ENCODE measurements around the gene ANKRD9. TPM values are rescaled to one million over a fixed set of nuclear protein-coding genes. Genes with fewer than 3 reads are reported as not detected.
A peak's percentile ranks its signal among the peaks of the same experiment; 100 is the strongest.

Gene ANKRD9
- total RNA-seq, 2 donors from 2014 or later = 6.0 to 6.9 TPM

DNA sequence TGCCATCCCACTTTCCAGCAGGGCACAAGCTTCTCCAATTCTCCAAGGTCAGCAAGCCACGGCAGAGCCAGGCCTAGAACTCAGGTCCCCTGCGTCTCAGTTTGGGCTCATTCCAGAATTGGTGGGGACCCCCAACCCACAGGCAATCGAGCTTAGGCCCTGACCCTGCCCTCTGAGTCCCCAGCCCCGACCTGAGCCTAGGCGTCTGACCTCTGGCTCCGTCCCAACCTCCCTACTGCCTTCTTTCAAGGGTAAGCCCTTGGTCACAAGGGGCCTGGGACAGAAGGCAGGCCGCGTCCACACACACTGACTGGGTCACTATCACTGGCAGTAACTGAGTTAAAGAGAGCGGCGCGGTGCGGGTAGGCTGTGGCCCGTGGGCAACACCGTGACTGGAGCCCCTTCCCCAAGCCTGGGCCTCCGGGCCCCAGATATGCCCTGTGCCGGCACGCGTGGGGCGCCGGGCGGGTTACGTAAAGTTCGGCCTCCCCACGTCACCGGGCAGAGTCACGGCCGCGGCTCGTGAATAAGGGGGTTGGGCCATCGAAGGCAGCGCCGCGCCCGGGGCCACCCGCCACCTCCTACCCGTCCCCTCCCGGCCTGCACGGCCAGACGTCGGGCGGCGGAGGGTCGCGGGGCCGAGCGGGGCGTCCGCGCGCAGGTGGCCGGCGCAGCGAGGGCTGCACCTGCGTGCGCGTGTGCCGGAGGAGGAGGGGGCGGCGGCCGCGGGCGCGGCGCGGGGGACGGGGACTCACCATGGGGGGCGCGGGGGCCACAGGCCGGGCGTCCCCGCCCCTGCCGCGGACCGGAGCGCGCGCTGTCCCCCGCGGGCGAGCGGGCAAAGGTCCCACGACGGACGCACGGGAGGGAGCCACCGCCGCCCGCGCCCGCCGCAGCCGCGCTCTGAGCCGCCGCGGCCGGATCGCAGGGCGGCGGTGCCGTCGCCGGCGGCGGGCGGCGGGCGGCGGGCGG, 516 bp downstream of the ANKRD9 start:
- Mint-ChIP-seq H3K27ac (no peak overlapping the region), H3K4me1 (no peaks in the 10 kb centered on the region), H3K36me3 (ENCODE audit: low read depth) (no peaks in the 10 kb centered on the region), H3K9me3 (no peaks in the 10 kb centered on the region), H3K4me3 (peak overlapping the region; percentile 74), H3K27me3 (no peaks in the 10 kb centered on the region)
- peak; percentile 12 for ATAC-seq (replicated peaks)

GRCh38 chr14:102508410-102508773, 1.2 kb downstream of the ANKRD9 start:
- Mint-ChIP-seq H3K27me3 (no peaks in the 10 kb centered on the region), H3K9me3 (no peaks in the 10 kb centered on the region), H3K27ac (no peak overlapping the region), H3K4me3 (peak overlapping the region; percentile 59), H3K36me3 (ENCODE audit: low read depth) (no peaks in the 10 kb centered on the region), H3K4me1 (peaks cover 3% of the 10 kb centered on the region)
- ATAC-seq (replicated peaks) = no peak

GRCh38 chr14:102507857-102508312, 1.7 kb downstream of the ANKRD9 start:
- Mint-ChIP-seq H3K9me3 (no peaks in the 10 kb centered on the region), H3K4me1 (peaks cover 3% of the 10 kb centered on the region), H3K27me3 (no peaks in the 10 kb centered on the region), H3K27ac (no peak overlapping the region), H3K4me3 (peak overlapping the region; percentile 59), H3K36me3 (ENCODE audit: low read depth) (no peaks in the 10 kb centered on the region)
- ATAC-seq (replicated peaks) = no peak

DNA sequence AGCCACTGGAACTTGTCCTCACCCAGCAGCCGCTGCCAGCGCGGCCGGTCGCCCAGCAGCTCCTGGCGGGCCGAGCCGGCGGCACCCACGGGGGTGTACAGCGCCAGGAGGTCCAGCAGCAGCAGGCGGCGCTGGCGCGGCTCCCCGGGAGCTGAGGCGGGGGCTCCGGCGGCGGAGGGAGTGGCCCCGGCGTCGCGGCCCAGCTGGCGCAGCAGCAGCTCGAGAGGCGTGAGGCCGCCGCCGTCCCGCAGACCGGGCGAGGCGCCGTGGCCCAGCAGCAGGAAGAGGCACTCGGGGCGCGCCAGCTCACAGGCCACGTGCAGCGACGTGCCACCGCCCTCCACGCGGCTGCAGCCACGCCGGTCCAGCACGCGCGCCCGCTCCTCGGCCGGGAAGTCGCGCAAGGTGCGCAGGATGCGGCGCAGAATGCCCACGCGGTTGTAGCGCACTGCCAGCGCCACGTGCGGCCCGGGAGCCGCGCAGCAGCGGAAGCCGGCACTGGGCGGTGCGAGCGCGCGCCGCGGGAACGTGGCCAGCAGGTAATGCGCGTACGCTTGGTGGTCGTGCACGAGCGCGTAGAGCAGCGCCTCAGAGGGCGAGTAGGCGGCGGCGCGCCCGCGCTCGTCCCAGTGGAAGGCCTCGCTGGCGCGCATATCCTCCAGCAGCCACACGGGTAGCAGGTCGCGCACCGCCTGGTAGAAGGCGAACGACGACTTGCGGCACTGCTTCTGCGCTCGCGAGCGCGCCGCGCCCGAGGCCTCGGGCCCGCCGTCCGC, 2.3 kb downstream of the ANKRD9 start:
- Mint-ChIP-seq H3K4me1 (peaks cover 3% of the 10 kb centered on the region), H3K27me3 (no peaks in the 10 kb centered on the region), H3K9me3 (no peaks in the 10 kb centered on the region), H3K36me3 (ENCODE audit: low read depth) (no peaks in the 10 kb centered on the region), H3K4me3 (no peak overlapping the region), H3K27ac (no peak overlapping the region)
- no peak for ATAC-seq (replicated peaks)

DNA sequence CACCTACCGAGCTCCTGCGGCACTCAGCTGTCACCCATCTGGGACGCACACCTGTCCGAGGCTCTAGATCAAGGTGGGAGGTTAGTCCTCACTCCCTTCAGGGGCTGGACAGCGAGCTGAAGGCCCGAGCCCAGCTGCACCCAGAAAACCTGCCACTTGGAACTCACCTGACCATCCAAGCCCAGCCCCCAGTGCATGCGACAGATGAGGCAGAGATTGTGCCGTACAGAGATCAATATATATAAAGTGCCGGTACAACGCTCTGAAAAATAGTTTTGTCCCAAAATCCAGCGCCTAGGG, 3.0 kb downstream of the ANKRD9 start:
- ATAC-seq (replicated peaks) = no peak
- Mint-ChIP-seq H3K27me3 (no peaks in the 10 kb centered on the region), H3K4me3 (no peak overlapping the region), H3K36me3 (ENCODE audit: low read depth) (no peaks in the 10 kb centered on the region), H3K27ac (no peak overlapping the region), H3K4me1 (peaks cover 3% of the 10 kb centered on the region), H3K9me3 (no peaks in the 10 kb centered on the region)

DNA sequence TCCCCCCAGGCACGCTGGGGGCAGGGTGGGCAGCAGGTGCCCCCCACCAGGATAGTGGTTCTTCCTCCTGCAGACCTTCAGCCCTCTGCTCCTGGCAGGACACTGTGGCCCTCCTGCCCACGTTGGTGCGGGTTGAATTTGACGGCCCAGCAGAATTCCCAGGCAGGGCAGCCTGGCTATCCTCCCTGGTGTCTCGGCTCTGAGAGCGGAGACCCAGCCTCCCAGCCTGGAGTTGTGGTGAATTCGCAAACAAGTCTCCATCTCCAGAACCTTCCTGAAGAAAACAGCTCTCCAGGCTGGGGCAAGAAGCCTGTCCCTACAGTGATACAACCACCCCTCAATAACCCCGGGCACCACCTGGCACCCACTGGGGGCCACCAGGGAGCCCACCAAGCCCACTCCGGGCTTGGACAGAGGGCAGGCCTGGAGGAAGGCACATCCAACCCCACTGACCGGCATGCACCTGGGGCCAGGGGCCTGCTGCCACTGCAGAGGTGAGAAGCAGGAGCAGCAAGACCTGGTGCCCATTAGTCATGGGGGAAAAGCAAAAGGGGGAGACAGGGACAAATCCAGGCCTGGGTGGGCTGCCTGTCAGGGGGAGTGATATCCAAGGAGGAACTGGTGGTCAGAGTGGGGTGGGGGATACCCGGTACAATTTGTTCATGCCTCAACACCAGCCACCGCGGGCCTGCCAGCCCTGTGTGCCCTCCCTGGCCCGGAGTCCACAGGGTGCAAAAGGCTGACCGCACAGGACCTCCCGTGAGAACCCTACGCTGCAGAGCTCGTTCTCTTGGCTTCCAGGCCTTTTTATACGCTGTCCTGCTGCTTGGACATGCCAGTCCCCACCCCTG, 3.6 kb downstream of the ANKRD9 start:
- Mint-ChIP-seq H3K27ac (no peak overlapping the region), H3K36me3 (ENCODE audit: low read depth) (no peaks in the 10 kb centered on the region), H3K9me3 (no peaks in the 10 kb centered on the region), H3K4me1 (peaks cover 3% of the 10 kb centered on the region), H3K4me3 (no peak overlapping the region), H3K27me3 (no peaks in the 10 kb centered on the region)
- ATAC-seq (replicated peaks) = no peak

DNA sequence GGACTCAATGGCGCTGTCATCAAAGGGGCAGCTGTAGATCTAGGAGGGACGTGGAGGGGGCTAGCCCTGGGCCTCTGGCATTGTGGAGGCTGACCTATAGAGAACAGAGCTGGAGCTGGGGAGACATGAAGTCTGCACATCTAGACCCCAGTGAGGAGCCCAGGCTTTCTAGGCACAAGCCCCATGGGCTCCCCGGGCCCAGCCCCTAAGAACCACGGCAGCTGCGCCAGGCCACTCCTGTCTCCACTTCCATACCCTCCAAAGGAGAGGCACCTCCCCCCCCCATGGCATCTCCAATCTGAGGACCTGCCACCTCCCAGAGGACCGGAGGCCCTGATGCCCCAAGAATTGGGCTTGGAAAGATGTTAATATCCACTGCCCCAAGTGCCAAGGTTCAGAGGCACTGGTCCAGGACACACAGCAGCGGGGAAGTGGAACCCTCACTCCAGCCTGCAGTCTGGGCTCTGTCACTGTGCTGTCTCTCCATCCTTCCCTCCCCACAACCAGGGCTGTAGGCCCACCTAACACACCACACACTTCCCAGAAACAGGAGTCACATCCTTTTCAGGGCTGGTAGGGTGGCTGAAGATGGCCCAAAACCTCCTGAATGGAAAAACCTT, 4.5 kb downstream of the ANKRD9 start:
- H3K4me1 Mint-ChIP-seq = peaks cover 10% of the 10 kb centered on the region
- no peaks in the 10 kb centered on the region for H3K9me3 Mint-ChIP-seq
- H3K27ac Mint-ChIP-seq = no peak overlapping the region
- no peaks in the 10 kb centered on the region for H3K27me3 Mint-ChIP-seq
- ATAC-seq (replicated peaks) = no peak
- no peaks in the 10 kb centered on the region for H3K36me3 Mint-ChIP-seq (ENCODE audit: low read depth)
- no peak overlapping the region for H3K4me3 Mint-ChIP-seq

DNA sequence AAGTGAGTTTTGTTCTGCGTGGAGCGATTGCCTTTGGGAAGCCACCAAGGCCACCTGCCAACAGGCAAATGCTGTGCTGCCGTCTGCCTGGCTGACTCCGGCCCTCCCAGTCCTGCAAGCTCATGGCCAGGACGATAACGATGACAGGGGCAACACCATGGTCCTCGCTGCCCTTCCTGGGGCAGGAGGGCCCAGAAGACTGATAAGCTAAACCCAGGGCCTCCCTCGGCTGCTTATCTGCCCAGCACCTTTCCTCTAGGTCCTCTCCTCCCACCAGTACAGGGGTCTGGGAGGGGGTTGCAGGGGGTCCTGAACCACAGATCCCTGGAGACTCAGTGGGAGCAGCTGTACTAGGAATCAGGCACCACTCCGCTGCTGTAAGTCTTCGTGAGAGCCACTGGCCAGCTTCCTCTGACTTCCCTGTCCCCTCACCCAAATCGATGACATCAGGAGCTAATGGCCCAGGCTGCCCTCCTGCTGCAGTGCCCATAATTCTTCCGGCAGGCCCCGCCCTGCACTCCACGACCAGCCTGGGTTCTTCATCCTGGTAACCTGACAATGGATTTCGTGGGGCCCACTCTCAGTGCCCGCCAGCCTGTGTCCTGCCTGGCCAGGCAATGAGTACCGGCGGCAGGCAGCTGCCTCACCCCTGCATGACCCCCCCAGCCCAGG, 5.1 kb downstream of the ANKRD9 start:
- no peak overlapping the region for H3K27ac Mint-ChIP-seq
- no peaks in the 10 kb centered on the region for H3K9me3 Mint-ChIP-seq
- no peaks in the 10 kb centered on the region for H3K36me3 Mint-ChIP-seq (ENCODE audit: low read depth)
- H3K4me1 Mint-ChIP-seq = peaks cover 11% of the 10 kb centered on the region
- no peak overlapping the region for H3K4me3 Mint-ChIP-seq
- ATAC-seq (replicated peaks) = no peak
- H3K27me3 Mint-ChIP-seq = no peaks in the 10 kb centered on the region

- Mint-ChIP-seq H3K27me3 (no peaks in the 10 kb centered on the region), H3K36me3 (ENCODE audit: low read depth) (no peaks in the 10 kb centered on the region), H3K4me1 (peaks cover 11% of the 10 kb centered on the region), H3K4me3 (no peak overlapping the region), H3K9me3 (no peaks in the 10 kb centered on the region), H3K27ac (no peak overlapping the region)
- no peak for ATAC-seq (replicated peaks)
Measured at GRCh38 chr14:102503641-102504327, 5.8 kb downstream of the ANKRD9 start.

GRCh38 chr14:102502571-102502970, 7.0 kb downstream of the ANKRD9 start:
- no peaks in the 10 kb centered on the region for H3K9me3 Mint-ChIP-seq
- H3K36me3 Mint-ChIP-seq (ENCODE audit: low read depth) = no peaks in the 10 kb centered on the region
- H3K4me3 Mint-ChIP-seq = no peak overlapping the region
- no peak for ATAC-seq (replicated peaks)
- peak overlapping the region; percentile 38 for H3K27ac Mint-ChIP-seq
- H3K27me3 Mint-ChIP-seq = no peaks in the 10 kb centered on the region
- H3K4me1 Mint-ChIP-seq = peaks cover 11% of the 10 kb centered on the region

DNA sequence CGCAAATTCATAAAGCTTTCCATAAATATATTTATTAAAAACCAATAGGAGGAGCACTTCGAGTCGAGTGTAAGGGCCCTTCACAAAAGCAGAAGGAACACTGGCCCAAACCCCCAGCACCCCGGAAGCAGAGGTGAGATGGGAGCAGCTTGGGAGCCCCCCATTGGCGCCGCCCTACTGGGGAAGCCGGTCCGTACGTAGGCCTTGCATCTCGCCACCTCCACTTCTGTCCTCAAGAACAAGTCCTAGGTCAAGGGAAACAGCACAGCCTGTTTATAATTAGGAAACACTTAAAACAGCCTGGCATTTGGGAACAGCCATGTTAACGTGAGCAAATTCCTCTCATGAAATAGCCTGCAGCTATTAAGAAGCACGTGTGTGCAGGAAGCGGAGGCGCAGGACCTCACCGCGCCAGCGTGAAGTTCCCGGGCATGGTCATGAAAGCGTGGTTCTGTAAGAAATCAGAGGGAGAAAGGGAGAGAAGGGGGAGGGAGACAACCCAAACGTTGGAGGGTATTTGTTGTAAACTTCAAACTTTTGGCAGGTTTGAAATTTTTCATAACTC, 7.7 kb downstream of the ANKRD9 start:
- peak overlapping the region; percentile 38 for H3K27ac Mint-ChIP-seq
- no peaks in the 10 kb centered on the region for H3K27me3 Mint-ChIP-seq
- H3K9me3 Mint-ChIP-seq = no peaks in the 10 kb centered on the region
- peaks cover 11% of the 10 kb centered on the region for H3K4me1 Mint-ChIP-seq
- no peak overlapping the region for H3K4me3 Mint-ChIP-seq
- H3K36me3 Mint-ChIP-seq (ENCODE audit: low read depth) = no peaks in the 10 kb centered on the region
- no peak for ATAC-seq (replicated peaks)

DNA sequence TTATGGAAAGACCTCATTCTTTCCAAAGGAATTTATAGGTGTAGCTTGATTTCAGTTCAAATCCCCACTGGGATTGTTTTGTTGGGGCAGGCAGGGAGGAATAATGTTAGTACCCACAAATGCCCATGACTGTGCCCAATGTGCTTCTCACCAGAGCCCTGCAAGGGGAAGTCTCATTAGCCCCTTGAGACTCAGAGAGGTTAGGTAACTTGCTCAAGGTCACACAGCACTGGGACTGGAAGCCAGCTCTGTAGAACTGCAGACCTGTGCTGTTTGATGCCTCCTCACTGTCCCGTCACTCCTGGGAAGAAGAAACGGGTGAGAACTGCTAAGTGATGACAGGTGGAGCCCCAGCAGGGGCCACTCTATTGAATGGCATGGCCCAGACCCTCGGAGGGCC, 8.9 kb downstream of the ANKRD9 start:
- H3K36me3 Mint-ChIP-seq (ENCODE audit: low read depth) = no peaks in the 10 kb centered on the region
- peaks cover 11% of the 10 kb centered on the region for H3K4me1 Mint-ChIP-seq
- peak overlapping the region; percentile 66 for H3K27ac Mint-ChIP-seq
- H3K27me3 Mint-ChIP-seq = no peaks in the 10 kb centered on the region
- H3K9me3 Mint-ChIP-seq = no peaks in the 10 kb centered on the region
- no peak for ATAC-seq (replicated peaks)
- no peak overlapping the region for H3K4me3 Mint-ChIP-seq

- no peaks in the 10 kb centered on the region for H3K9me3 Mint-ChIP-seq
- no peaks in the 10 kb centered on the region for H3K27me3 Mint-ChIP-seq
- peak; percentile 68 for ATAC-seq (replicated peaks)
- H3K4me3 Mint-ChIP-seq = no peak overlapping the region
- peaks cover 11% of the 10 kb centered on the region for H3K4me1 Mint-ChIP-seq
- peak overlapping the region; percentile 66 for H3K27ac Mint-ChIP-seq
- H3K36me3 Mint-ChIP-seq (ENCODE audit: low read depth) = no peaks in the 10 kb centered on the region
Measured at GRCh38 chr14:102500158-102500662, 9.4 kb downstream of the ANKRD9 start.
